Adrenal gland (tissue), 12 donors: Measurements from ENCODE around the gene CDYL. TPM values are rescaled to one million over a fixed set of nuclear protein-coding genes. Genes with fewer than 3 reads are reported as not detected.

ENCODE experiments used
- DNase-seq, 7 donors: peaks; one replicate each; pipeline ENCODE4 v3.0.0-alpha.2; 2019 to 2020
- H3K27ac ChIP-seq, 5 donors: fragments of 200-600 bp; sonication (generic) in 4 of 5; 1 replicate in 3 of 5; 2 replicates in 2 of 5; pipeline versions ENCODE4 v1.5.1 to v1.8.0; 2016 to 2020; ENCODE audit warnings: mild to moderate bottlenecking in 1 of 5
- H3K27me3 ChIP-seq: fragments of 200-600 bp; 2 replicates; pipeline ENCODE4 v1.8.0; 2021
- H3K36me3 ChIP-seq, 2 donors: fragments of 200-600 bp; replicated peaks in 1 of 2; 1 replicate in 1 of 2; 2 replicates in 1 of 2; pipeline versions ENCODE4 v1.5.1 to v1.8.0; 2018 to 2022
- H3K4me1 ChIP-seq, 2 donors: fragments of 200-600 bp; replicated peaks in 1 of 2; 1 replicate in 1 of 2; 2 replicates in 1 of 2; pipeline versions ENCODE4 v1.5.1 to v1.8.0; 2018 to 2021
- H3K4me3 ChIP-seq, 4 donors: fragments of 200-600 bp; sonication (generic) in 3 of 4; one replicate each; pipeline ENCODE4 v1.5.1; 2016 to 2018
- H3K9me3 ChIP-seq, 3 donors: fragments of 200-600 bp; sonication (generic) in 1 of 3; replicated peaks in 1 of 3; 1 replicate in 2 of 3; 2 replicates in 1 of 3; pipeline versions ENCODE4 v1.5.1 to v1.8.0; 2016 to 2021
- CTCF ChIP-seq, 6 experiments: fragments of 450-650 bp in 4 of 6; fragments of 200-600 bp in 2 of 6; sonication (generic) in 1 of 6; IDR thresholded peaks; 1 replicate in 5 of 6; 2 replicates in 1 of 6; pipeline versions ENCODE4 v1.5.1 to v1.8.0; 2016 to 2021; ENCODE audit warnings: antibody characterized with exemption in 6 of 6, mild to moderate bottlenecking in 2 of 6, moderate library complexity in 1 of 6
- POLR2A ChIP-seq, 2 donors: fragments of 450-650 bp; IDR thresholded peaks; one replicate each; pipeline ENCODE4 v1.6.1; 2017; ENCODE audit warnings: antibody characterized with exemption in 2 of 2, mild to moderate bottlenecking in 2 of 2, moderate library complexity in 1 of 2
- WGBS, 4 donors: extraction: QIAGEN DNeasy Blood & Tissue Kit in 2 of 4; methylation state at CpG; one replicate each; pipeline versions ENCODE4 v1.1.5 to v1.1.7; 2013 to 2017; 5-methylcytosine and 5-hydroxymethylcytosine counted together
- intact Hi-C, 2 donors: fragments of 100-400 bp; cut with DNase I; formaldehyde crosslinking; loops; one replicate each; pipeline versions ENCODE4 v1.14.1 to v1.15.0; 2022 to 2023
- polyA plus RNA-seq, 3 donors: library from polyadenylated mRNA; stranded (reverse); fragments of 200-250 nt in 2 of 3; fragments of 350-450 nt in 1 of 3; fragmentation: Illumina TruSeq in 1 of 3; extraction: RNeasy Lipid Tissue Mini Kit (QIAGEN cat#74804) in 1 of 3; gene quantifications; one replicate each; pipeline ENCODE4 v1.2.3, GENCODE V29; 2013 to 2014
- total RNA-seq, 9 donors: library from RNA; depleted of rRNA in 4 of 9; stranded (reverse); fragments of >200 nt in 4 of 9; fragments of 120-200 nt in 1 of 9; fragmentation: NEBNext Ultra II Directional in 1 of 9; extraction: Animal tissue kit (Norgen Biotek cat#: 25700) in 1 of 9; gene quantifications; one replicate each; pipeline versions ENCODE4 v1.1.0 to v1.2.4, GENCODE V29; 2013 to 2023
- donor health status: healthy with polysubstance abuse.
- donor health status: Bipolar disorder and iron deficiency.
- donor health status: DM: yes; HTN: yes; CAD: no.
- donor health status: DM: no; HTN: no; CAD: no.
- donor health status: DM: no; HTN: no; CAD: no.
- donor health status: DM: yes; HTN: yes; CAD: no.

CDYL gene
- total and polyA plus RNA-seq, 12 donors = 3.3 to 47.1 (median 24.8) TPM

DNA sequence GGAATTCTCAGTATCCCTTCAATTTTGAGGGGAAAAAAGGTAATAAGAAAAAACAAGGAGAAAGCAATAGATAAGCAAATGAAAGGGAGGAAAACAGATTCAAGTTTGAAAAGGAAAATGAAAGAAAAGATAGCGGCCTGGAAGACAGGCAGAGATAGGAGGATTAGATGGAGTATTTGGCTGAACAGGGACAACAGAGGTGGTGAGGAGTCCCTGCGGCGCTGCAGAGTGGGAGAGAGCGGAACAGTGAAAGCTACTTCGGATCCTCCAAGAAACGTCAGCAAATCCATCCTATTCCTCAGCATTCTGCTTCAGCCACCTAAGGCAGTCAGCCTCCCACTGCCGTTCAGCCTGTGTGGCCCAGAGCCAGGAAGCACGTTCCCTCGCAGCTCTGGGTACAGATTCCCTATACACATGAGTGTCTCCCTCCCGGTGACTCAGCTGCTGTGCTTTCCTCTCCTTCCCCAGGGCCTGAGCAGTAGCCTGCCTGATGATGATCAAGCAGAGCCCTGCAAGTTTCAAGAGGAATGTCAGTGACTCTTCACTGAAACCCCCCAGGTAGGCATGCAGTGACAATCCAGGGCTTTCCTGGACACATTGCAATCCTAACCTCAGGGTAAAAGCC, 43.4 kb upstream of the CDYL start:
- H3K4me3 ChIP-seq = peak overlapping the region in 2 of 4 donors; percentile 9 to 12
- H3K27ac ChIP-seq = no peak overlapping the region
- intact Hi-C loops = loop anchor here in 1 of 2 donors (5.0 kb wide), 1 partner anchor 301 kb away; no protein-coding TSS in a partner anchor
- DNase-seq = peak; percentile 59 to 82 (median 79)
- no peaks in the 10 kb centered on the region for H3K27me3 ChIP-seq
- no peaks in the 10 kb centered on the region for H3K9me3 ChIP-seq
- 9 to 29% (median 20%) methylated on average over 6 to 10 of the region's 10 CpGs for WGBS, 4 donors
- no peaks in the 10 kb centered on the region for H3K36me3 ChIP-seq
- TF ChIP-seq CTCF (IDR thresholded peaks at IDR 0.05) = no peak
- no peak for TF ChIP-seq POLR2A (IDR thresholded peaks at IDR 0.05)
- H3K4me1 ChIP-seq = peaks cover 0 to 4% of the 10 kb centered on the region in 2 donors

DNA sequence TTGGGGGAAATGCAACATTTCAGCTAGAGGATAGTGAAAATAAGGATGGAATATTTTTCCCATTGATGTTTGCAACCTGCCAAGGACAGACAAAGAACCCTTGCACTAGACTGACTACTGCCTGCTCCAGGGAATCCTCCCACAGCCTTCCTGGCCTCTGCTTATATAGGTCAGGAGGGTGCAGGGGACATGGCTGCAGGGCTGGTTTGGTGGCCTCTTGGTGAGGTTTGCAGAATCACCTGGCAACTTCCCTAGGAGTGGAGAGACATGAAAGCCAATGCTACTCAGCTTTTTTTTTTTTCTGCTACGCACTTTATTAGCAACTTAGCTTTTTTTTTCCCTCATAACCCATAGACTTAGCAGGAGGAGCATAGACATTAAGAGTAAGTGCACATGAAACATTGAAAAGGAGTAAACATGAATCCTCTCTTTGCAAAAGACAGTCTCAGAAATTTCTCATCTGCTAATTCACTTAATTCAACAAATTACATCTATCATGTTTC, 39.8 kb upstream of the CDYL start:
- intact Hi-C loops = no loop called here
- Histone ChIP-seq H3K9me3 (no peaks in the 10 kb centered on the region), H3K4me3 (no peak overlapping the region), H3K27me3 (no peaks in the 10 kb centered on the region), H3K27ac (no peak overlapping the region), H3K36me3 (no peaks in the 10 kb centered on the region), H3K4me1 (peaks cover 0 to 4% of the 10 kb centered on the region in 2 donors)
- TF ChIP-seq POLR2A (IDR thresholded peaks at IDR 0.05) (no peak), CTCF (IDR thresholded peaks at IDR 0.05) (no peak)
- WGBS, 4 donors = 79 to 88% (median 86%) methylated on average over 1 of the region's 1 CpG
- no peak for DNase-seq

- H3K36me3 ChIP-seq = no peaks in the 10 kb centered on the region
- WGBS, 4 donors = 61 to 74% (median 71%) methylated on average over 5 to 6 of the region's 6 CpGs
- H3K4me3 ChIP-seq = no peak overlapping the region
- no peak overlapping the region for H3K27ac ChIP-seq
- no peak for DNase-seq
- H3K9me3 ChIP-seq = no peaks in the 10 kb centered on the region
- H3K27me3 ChIP-seq = no peaks in the 10 kb centered on the region
- intact Hi-C loops = no loop called here
- TF ChIP-seq POLR2A (IDR thresholded peaks at IDR 0.05) (no peak), CTCF (IDR thresholded peaks at IDR 0.05) (no peak)
- no peaks in the 10 kb centered on the region for H3K4me1 ChIP-seq
These were observed 36.2 kb upstream of the CDYL start for GRCh38 chr6:4740032-4740431.

GRCh38 chr6:4743062-4743461, 33.1 kb upstream of the CDYL start:
- H3K36me3 ChIP-seq = no peaks in the 10 kb centered on the region
- WGBS, 4 donors = 61 to 65% (median 62%) methylated on average over 1 to 2 of the region's 2 CpGs
- no peak overlapping the region for H3K27ac ChIP-seq
- intact Hi-C loops = no loop called here
- no peak for DNase-seq
- no peaks in the 10 kb centered on the region for H3K4me1 ChIP-seq
- H3K27me3 ChIP-seq = no peaks in the 10 kb centered on the region
- no peaks in the 10 kb centered on the region for H3K9me3 ChIP-seq
- TF ChIP-seq POLR2A (IDR thresholded peaks at IDR 0.05) (no peak), CTCF (IDR thresholded peaks at IDR 0.05) (no peak)
- no peak overlapping the region for H3K4me3 ChIP-seq
